ENCODE data around the gene RASGRF1.

DNA sequence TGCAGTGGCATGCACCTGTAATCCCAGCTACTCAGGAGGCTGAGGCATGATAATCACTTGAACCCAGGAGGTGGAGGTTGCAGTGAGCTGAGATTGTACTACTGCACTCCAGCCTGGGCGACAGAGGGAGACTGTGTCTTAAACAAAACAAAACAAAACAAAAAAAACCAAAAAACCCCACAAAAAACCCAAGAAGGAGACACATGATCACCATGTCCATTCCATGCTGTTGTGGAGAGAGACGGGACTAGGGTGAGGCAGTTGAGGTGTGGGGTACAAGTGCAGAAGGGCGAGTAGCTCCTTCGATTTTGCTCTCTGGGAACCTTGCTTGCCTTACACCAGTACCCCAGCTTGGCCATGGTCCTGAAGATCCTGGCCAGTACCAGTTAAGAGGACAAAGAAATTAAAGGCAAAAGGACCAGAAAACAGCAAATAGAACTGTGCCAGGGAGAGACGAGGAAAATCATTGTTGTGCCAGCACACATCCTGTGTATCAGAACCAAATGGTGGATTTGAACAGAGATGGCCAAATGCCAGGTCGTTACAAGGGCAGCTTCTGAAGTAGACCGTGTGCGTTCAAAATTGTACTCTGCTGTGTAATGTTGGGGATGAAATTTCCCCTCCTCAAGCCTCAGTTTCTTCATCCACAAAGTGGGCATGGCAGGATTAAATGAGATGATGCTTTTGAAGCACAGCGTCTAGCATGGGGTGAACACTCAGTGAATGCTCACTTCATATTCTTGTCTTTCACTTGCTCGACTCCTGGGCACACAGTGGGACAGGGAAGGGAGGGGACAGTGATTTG lies 102.8 kb downstream of the RASGRF1 start:
- TF ChIP-seq, protein P1, sequence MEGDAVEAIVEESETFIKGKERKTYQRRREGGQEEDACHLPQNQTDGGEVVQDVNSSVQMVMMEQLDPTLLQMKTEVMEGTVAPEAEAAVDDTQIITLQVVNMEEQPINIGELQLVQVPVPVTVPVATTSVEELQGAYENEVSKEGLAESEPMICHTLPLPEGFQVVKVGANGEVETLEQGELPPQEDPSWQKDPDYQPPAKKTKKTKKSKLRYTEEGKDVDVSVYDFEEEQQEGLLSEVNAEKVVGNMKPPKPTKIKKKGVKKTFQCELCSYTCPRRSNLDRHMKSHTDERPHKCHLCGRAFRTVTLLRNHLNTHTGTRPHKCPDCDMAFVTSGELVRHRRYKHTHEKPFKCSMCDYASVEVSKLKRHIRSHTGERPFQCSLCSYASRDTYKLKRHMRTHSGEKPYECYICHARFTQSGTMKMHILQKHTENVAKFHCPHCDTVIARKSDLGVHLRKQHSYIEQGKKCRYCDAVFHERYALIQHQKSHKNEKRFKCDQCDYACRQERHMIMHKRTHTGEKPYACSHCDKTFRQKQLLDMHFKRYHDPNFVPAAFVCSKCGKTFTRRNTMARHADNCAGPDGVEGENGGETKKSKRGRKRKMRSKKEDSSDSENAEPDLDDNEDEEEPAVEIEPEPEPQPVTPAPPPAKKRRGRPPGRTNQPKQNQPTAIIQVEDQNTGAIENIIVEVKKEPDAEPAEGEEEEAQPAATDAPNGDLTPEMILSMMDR (conservative IDR thresholded peaks at IDR 0.05; ENCODE audit: low read depth, low read length), result no peak
- TF ChIP-seq EZH2 (IDR thresholded peaks at IDR 0.05; ENCODE audit: low read length, unreplicated experiment), result no peak
